COLO668 (cell line): ENCODE measurements around the gene COPS9.

ENCODE experiments used
- DNase-seq: peaks from one replicate; lab custom pipeline; 2025; ENCODE audit not compliant: unreplicated experiment; lab: John Stamatoyannopoulos, UW

COPS9 gene

GRCh38 chr2:240136013-240136670, at the start of gene COPS9:
COPS9 (minus strand) TSS chr2:240136305; CDS start chr2:240136284, 21 bp downstream.
- peak; percentile 91 for DNase-seq

- no peak for DNase-seq
These were observed 48.6 kb upstream of the COPS9 start for GRCh38 chr2:240184656-240185055.

- DNase-seq, result no peak
These were observed 47.9 kb upstream of the COPS9 start for GRCh38 chr2:240183875-240184590.

- no peak for DNase-seq
These were observed 47.1 kb upstream of the COPS9 start for GRCh38 chr2:240183006-240183874.

GRCh38 chr2:240182476-240182875, 46.4 kb upstream of the COPS9 start:
- DNase-seq, result no peak

GRCh38 chr2:240182001-240182400, 45.9 kb upstream of the COPS9 start:
- no peak for DNase-seq

GRCh38 chr2:240179941-240180666, 44.0 kb upstream of the COPS9 start:
- no peak for DNase-seq

GRCh38 chr2:240179186-240179815, 43.2 kb upstream of the COPS9 start:
- no peak for DNase-seq

GRCh38 chr2:240178564-240178963, 42.5 kb upstream of the COPS9 start:
- DNase-seq, result no peak

- no peak for DNase-seq
These were observed 38.4 kb upstream of the COPS9 start for GRCh38 chr2:240174496-240174895.

- no peak for DNase-seq
These were observed 36.2 kb upstream of the COPS9 start for GRCh38 chr2:240172071-240172895.

- DNase-seq, result no peak
These were observed 34.8 kb upstream of the COPS9 start for GRCh38 chr2:240170883-240171282.

GRCh38 chr2:240170354-240170735, 34.2 kb upstream of the COPS9 start:
- DNase-seq, result no peak

- no peak for DNase-seq
These were observed 33.6 kb upstream of the COPS9 start for GRCh38 chr2:240169486-240170353.

GRCh38 chr2:240168546-240169361, 32.6 kb upstream of the COPS9 start:
- no peak for DNase-seq

GRCh38 chr2:240168041-240168440, 31.9 kb upstream of the COPS9 start:
- no peak for DNase-seq

- DNase-seq, result no peak
These were observed 31.4 kb upstream of the COPS9 start for GRCh38 chr2:240167588-240167880.
